Epithelial cell of proximal tubule (primary cell): ENCODE measurements around the gene PELI2. TPM values are rescaled to one million over a fixed set of nuclear protein-coding genes. Genes with fewer than 3 reads are reported as not detected.

ENCODE experiments used
- DNase-seq: peaks from one replicate; pipeline ENCODE4 v3.0.0-alpha.2; 2011; ENCODE audit warnings: low read depth
- H3K4me3 ChIP-seq: 2 replicates; pipeline ENCODE4 v1.5.1; 2011; ENCODE audit warnings: low read depth, mild to moderate bottlenecking, low read length
- total RNA-seq: library from RNA; depleted of rRNA; stranded (reverse); fragments of >200 nt; gene quantifications from 2 replicates; pipeline ENCODE4 v1.2.3, GENCODE V29; 2015
- TF ChIP-seq, protein P1 (sequence below): conservative IDR thresholded peaks from 2 replicates; pipeline ENCODE4 v1.5.1; 2012; ENCODE audit warnings: low read depth, mild to moderate bottlenecking, low read length

The PELI2 gene
- total RNA-seq, 1 donor from 2014 or later, result 6.6 TPM

DNA sequence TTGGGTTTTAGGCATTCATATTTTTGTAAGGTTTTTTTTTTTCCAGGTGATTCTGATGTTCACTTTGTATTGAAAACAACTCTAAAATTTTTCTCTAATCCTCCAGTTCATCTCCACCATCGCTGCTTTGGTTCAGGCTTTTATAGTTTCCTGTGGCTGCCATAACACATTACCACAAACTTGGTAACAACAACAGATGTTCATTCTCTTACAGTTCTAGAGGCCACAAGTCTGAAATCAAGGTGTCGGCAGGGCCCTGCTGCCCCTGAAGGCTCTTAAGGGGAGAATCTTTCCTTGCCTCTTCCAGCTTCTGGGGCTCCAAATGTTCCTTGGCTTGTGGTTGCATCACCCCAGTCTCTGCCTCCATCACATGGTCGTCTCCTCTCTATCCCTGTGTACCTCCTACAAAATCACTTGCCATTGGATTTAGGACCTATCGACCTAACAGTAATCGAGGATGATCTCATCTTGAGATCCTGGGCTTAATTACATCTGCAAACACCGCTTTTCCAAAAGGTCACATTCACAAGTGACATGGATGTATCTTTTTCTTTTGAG is 55.2 kb downstream of the PELI2 start:
- TF ChIP-seq, protein P1, sequence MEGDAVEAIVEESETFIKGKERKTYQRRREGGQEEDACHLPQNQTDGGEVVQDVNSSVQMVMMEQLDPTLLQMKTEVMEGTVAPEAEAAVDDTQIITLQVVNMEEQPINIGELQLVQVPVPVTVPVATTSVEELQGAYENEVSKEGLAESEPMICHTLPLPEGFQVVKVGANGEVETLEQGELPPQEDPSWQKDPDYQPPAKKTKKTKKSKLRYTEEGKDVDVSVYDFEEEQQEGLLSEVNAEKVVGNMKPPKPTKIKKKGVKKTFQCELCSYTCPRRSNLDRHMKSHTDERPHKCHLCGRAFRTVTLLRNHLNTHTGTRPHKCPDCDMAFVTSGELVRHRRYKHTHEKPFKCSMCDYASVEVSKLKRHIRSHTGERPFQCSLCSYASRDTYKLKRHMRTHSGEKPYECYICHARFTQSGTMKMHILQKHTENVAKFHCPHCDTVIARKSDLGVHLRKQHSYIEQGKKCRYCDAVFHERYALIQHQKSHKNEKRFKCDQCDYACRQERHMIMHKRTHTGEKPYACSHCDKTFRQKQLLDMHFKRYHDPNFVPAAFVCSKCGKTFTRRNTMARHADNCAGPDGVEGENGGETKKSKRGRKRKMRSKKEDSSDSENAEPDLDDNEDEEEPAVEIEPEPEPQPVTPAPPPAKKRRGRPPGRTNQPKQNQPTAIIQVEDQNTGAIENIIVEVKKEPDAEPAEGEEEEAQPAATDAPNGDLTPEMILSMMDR, result no peak
- no peak for DNase-seq
- no peak overlapping the region for H3K4me3 ChIP-seq

DNA sequence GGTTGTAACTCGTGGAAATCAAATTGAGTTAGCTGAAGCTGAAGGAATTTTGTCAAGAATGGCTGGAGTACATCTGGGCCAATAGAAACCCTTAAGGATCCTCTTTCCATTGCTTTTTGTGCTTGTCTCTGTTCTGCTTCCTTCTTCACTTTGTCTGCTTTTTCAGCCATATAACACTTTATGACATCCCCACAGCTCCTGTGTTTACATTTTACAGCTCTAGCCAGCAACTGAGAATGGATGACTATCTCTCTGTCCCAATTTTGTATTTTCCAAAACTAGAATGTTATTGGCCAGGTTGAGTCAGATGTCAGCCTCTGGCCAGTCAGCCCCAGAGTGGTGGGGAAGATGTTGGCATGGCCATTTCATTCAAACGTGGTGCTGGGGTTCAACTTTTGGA is 57.6 kb downstream of the PELI2 start:
- no peak overlapping the region for H3K4me3 ChIP-seq
- TF ChIP-seq, protein P1, result no peak
- no peak for DNase-seq

DNA sequence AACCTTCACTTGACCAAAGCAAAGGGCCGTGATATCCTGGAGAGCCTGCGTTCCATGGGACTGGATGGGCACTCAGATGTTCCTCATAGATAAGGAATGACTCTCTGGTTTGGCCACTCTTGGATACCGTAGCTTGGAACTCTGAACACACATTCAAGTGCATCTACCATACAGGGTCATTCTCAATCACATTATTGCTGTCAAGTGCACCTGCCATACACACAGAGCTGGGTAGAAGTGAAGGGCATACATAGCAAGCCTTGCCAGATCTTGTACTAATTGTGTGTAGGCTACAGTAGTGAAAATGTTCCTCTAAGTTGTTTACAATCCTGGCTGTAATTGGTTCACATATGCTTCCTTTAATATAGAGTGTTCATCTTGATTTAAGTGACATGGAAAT is 58.3 kb downstream of the PELI2 start:
- no peak overlapping the region for H3K4me3 ChIP-seq
- TF ChIP-seq, protein P1, result no peak
- DNase-seq, result no peak

DNA sequence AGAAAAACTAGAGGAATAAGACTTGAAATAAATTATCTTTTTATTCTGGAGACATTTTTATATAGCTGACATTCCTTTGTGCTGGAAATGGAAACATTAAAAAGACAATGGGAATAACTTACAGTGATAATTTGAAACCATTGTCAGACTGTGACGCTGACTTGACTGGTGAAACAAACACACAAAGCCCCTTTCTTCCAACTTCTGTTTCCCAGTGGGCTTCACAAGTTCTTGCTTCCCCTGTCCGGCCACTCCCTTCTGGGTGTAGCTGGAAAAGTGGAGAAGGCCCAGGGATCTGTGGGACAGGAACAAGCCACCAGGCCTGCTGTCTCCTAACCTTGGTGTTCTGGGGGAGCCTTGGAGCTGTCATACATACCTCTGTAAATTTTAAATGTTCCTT is 58.8 kb downstream of the PELI2 start:
- TF ChIP-seq, protein P1, result no peak
- no peak overlapping the region for H3K4me3 ChIP-seq
- DNase-seq, result no peak

DNA sequence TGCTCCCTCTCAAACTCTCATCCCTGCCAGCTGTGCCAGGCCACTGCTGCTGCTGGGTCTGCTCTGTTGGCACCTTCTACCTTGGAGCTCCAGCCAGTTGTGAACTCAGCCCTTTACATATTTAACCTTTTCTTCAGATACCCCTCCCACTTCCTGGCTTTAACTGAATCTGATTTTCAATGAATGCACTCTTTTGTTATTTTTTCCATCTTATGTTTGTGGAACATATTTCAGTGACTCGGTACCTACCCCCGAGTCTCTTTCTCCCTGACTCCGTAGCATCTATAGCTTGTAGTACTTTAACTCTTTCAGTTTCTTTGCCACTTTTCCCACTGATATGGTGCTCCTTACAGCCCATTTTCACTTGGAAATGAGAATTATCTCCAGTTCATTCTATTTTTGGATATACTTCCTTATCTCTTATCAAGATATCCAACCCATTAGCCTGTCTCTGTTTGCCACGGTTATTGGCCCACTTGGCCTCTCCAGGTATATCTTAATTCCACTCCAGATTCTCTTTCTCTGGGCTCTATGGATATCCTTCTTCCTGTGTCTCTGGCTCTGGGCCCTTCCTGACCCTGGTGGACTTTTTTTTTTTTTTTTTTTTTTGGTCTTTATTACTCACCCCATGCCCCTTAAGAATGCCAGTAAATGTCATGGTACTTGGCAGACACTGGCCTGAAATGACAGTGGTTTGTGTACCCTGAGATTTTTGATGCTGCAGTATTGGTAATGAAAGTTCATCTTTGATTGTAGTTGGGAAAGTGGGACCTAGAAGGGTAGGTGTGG is 62.7 kb downstream of the PELI2 start:
- H3K4me3 ChIP-seq, result no peak overlapping the region
- DNase-seq, result no peak
- TF ChIP-seq, protein P1, result no peak

DNA sequence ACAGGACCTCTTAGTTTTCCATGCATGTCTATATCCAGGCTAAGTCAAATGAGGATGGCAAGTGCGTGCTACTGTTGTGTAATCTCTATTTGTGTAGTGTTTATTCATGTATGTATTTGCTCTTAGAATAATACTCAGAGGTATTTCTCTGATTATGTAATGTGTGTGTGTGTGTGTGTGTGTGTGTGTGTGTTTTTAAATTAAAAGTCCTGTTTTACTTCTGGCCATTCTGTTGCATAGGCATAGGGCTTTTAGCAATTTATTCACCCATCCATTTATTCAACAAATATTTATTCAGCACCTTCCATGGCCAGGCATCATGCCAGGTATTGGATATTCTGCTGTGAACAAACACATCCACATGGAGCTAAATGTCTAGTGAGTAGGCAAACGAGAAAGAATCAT is 63.5 kb downstream of the PELI2 start:
- no peak for DNase-seq

More for the DNA sequence above, 63.5 kb downstream of the PELI2 start:
- no peak overlapping the region for H3K4me3 ChIP-seq
- TF ChIP-seq, protein P1, result no peak
